IPS-NIHi11 (cell line): ENCODE measurements around the gene MFRP.

Source experiments
- DNase-seq: peaks from one replicate; pipeline ENCODE4 v3.0.0; 2012; ENCODE audit warnings: mixed read lengths, low spot score

MFRP gene

DNA sequence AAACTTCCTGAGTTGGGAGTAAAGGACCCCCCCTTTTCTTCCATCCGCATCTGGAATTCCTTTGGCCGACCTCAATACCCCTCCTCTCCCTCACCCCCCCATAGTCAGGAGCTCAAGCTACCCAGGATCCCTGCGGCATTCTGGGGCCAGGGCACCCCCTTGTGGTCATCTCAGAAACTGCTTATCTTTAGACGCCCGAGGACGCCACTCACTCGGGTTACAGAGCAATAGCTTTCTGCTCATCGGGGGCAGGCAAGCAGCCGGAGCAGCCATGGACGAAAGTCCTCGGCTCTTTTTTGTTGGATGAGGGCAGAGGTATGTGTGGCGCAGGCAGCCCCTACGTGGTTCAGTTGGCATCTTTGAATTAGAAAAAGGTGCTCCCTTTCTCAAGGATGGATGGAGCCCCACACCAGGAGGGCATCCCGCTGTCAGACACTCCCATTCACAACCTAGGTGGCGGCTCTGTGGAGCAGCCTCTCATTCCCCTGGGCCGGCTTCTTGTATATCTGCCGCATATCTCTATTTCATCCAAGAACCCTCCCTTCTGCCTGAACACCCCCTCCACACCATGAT is 8.1 kb downstream of the MFRP start:
- DNase-seq: peak; percentile 80

DNA sequence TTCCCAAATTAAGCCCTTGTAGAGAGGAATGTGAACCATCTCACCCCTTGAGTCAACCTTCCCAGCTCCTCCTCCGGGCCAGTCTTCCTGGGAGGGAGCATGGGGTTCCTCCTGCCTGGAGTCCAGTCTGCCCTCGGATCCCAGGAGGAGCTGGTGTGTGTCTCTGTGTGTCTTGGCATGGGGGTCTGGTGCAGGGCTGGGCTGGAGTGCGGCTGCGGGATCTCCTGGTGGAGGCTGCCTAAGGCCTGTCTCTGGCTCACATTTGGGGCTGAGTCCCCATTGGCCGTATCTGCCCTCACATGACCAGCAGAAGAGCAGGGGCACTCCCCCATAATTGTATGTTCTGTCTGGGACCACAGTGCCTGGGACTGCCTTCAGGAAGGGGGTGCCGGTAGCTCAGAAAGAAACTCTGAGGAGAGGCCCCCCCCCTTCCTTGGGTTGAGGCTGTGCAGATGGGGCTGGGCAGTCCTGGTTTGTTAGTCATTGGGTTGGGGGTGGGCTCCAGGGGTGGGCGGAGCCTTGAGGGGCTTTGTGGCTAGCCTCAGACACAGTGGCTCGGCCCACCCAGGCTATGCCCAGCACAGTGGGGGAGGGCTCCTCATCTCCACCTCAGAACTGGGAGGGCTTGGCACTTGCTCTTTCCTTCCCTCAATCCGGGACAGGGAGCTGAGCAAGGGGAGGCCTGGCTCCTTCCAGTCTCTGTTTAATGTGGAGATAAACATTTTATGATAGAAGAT is 8.8 kb downstream of the MFRP start:
- peak; percentile 55 for DNase-seq

DNA sequence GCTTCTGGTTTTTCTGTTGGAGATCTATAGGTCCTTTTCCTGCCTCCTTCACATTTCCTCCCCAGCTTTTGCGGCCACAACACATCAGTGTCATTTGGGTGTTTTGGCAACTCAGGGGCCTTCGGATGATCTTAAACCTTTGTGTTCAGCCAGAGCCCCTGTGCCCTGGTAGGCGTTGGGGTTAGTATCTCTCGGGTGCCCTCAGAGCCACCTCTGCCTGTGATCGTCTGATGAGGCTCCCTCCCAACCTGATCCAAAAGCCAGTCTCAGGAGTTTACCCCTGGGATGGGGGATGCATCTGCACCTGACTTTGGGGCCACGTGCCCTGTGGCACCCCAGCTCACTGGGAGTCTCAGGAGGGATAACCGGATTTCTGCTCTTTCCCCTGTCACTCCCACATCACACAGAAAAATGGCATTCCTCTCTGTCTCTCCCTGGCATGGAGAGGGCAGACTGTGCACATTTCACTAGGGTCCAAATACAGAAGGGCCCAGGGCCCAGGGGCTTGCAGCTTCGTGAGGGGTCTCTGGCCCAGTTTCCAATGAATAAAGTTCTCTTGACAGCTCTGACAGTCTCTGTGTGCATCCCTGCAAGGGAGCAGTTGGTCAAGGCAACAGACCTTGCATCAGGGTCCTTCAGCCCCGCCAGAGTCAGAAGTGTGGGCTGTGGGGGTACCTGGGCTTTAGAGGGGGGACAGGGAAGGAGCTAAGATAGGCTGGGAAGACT is 9.6 kb downstream of the MFRP start:
- DNase-seq: no peak

DNA sequence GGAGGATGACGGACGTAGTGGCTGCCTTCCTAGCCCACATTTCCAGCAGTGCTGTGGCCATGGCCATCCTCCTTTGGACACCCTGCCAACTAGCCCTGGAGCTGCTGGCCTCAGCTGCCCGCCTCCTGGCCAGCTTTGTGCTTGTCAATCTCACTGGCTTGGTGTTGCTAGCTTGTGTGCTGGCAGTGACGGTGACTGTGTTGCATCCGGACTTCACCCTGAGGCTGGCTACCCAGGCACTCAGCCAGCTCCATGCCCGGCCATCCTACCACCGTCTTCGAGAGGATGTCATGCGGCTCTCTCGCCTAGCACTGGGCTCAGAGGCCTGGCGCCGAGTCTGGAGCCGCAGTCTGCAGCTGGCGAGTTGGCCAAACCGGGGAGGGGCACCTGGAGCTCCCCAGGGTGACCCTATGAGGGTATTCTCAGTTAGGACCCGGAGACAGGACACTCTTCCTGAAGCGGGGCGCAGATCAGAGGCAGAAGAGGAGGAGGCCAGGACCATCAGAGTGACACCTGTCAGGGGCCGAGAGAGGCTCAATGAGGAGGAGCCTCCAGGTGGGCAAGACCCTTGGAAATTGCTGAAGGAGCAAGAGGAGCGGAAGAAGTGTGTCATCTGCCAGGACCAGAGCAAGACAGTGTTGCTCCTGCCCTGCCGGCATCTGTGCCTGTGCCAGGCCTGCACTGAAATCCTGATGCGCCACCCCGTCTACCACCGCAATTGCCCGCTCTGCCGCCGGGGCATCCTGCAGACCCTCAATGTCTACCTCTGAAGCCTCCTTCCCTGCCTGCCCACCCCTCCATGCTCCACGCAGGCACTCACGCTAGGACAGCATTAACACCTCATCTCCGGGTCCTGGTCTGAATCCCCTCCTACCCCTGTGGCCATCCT is 10.6 kb downstream of the MFRP start:
- DNase-seq: no peak

DNA sequence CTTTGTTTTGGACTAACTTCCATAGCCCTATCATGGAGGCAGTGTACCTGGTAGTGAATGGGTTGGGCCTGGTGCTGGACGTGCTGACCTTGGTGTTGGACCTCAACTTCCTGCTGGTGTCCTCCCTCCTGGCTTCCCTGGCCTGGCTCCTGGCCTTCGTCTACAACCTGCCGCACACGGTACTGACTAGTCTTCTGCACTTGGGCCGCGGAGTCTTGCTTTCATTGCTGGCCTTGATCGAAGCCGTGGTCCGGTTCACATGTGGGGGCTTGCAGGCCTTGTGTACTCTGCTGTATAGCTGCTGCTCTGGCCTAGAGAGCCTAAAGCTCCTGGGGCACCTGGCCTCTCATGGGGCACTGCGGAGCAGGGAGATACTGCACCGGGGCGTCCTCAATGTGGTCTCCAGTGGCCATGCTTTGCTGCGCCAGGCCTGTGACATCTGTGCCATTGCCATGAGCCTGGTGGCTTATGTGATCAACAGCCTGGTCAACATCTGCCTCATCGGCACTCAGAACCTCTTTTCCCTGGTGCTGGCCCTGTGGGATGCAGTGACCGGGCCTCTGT is 11.3 kb downstream of the MFRP start:
- DNase-seq: no peak

DNA sequence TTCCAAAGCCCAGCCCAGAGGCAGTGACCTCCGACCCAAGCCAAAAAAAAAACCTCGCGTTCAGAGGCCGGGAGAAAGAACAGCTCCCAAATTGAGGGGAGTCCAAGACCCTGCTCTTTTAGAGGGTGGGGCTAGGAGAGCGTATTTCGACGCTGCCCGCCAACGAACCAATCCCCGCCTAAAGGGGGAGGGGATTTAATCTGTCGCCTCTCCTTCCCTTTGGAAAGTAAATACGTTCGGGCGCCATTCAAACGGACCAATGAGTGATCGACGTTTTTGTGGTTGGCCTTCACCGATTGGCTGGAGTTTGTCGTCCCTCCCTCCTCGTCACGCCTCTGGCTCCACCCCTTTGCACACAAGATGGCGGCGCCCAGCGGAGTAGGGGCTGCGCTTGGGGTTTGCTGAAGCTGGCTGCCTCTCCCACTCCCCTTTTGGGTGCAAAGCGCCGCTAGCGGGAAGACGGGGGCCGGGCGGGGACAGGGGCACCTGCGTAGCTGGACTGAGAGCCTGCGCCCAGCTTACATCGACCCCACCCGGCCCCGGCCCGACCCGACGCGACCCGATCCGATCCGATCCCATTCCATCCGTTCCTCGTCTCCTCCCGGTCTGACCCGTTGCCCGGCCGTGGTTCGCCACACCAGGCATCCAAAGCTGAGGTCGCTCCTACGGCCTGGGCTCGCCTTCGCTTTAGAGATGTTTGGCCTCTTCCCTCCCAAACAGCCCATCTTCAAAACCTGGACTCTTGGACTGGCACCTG is 12.2 kb downstream of the MFRP start, which contains the start of gene RNF26:
TSS of gene RNF26 (plus strand) at position 354 of the 757 bp plus-strand sequence. CDS start 596 bp downstream, outside the sequence.
- peak; percentile 96 for DNase-seq

DNA sequence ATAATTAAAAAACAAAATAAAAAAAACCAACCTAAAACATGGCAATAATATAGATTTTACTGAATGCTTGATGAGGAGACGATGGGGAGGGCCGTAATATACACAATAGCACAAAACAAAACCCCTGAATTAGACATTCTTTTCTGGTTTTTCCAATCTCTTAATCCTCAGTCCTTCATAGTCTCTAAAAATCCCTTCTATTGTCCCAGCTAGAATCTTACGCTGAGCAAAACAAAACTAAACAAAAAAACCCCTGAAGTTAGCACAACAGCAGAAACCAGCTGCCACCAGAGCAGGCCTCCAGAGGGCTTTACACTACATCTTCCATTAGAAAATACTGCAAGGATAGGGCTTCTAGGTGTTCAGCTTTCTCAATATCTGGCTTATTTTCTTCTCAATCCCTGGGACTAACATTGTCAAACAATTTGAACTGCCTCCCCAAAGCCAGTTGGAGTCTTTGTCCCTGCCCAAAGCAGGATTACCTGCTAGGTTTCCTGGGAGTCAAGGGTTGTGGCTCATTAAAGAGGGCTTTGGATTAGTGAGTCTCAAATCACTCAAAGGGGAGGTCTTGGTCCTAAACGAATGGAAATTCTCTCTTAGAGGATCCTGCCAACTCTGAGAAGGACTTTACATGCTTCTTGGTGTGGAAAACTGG is 14.3 kb downstream of the MFRP start:
- DNase-seq: no peak

DNA sequence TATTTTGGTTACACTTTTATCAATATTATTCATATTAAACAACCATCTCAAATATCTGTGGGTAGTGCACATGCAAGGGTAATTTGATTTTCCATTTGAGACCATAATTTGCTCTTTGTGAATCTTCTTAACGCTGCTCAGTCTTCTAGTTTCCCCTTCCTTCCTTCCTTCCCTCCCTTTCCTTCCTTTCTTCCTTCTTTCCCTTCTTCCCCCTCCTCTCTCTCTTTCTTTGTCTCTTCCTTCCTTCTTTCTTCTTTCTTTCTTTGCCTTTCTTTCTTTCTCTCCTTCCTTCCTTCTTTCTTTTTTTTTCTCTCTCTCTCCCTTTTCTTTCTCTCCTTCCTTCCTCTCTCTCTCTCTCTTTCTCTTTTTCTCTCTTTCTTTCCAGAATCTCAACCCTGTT is 16.3 kb downstream of the MFRP start:
- no peak for DNase-seq

DNA sequence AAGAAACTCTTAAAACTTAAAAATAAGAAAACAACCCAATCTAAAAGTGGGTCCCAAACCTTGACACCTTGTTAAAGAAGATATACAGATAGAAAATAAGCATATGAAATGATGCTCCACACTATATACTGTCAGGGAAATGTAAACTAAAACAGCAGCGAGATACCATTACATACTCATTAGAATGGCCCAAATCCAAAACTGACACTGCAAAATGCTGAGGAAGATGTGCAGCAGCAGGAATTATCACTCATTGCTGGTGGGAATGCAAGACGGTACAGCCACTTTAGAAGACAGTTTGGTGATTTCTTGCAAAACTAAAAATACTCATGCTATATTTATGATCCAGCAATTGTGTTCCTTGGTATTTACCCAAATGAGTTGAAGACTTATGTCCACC is 17.2 kb downstream of the MFRP start:
- no peak for DNase-seq

DNA sequence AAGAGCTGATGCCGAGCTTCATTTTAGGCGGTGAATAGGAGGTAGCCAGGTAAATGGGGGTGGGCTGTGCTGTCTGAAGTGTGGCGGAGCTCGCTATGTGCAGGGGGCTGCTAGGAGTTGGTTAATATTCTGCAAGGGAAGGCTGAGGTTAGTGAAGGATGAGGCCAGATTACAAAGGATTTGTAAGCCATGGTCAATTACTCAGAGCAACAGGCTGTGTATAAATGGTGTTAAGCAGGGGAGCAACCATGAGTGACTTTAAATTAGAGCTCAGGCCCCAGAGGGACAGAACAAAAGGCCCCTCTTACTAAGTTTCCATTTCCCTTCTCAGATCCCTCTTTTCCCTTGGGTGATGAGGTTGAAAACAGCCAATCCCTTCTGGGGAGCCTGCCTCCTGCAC is 22.3 kb downstream of the MFRP start:
- no peak for DNase-seq

DNA sequence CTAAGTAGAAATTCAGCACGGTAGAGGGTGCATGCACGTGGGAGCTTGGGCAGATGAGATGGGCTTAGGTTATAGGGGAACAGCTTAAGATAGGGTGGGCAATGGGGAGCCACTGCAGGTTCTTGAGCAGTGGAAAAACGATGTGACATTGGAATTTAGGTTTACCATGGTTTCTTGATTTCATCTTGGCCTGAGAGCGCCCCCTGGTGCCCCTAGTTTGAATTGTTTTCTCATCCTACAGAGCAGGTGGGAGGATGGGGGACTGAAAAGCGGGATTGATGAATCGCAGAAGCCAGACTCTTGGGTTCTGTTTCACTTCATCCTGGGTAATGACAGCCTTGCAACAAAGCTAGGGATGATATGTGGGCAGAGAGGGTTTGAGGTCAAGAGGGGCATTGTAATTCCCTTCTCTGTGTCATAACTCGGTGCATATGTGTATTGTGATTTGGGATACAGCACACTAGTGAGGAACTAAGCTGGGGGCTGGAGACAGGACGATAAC is 22.9 kb downstream of the MFRP start:
- peak; percentile 76 for DNase-seq

DNA sequence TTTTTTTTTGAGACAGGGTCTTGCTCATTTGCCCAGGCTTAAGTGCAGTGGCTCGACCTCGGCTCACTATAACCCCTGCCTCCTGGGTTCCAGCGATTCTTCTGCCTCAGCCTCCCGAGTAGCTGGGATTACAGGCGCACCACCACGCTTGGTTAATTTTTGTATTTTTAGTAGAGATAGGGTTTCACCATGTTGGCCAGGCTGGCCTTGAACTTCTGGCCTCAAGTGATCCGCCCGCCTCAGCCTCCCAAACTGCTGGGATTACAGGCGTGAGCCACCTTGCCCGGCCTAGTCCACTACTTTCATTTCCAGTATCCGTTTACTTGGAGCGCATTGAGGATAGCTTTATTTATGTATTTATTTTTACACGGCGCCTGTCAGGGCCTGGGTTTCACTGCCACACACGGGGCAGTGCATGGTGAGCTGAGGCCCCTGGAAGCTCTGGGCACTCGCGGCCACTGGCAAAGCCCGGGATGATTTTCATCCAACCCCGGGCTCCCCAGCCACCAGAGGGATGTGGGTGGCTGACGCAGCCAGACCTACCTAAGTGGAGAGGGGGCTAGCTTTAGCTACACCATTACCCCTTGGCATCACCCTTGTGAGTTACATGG is 23.5 kb downstream of the MFRP start:
- no peak for DNase-seq

DNA sequence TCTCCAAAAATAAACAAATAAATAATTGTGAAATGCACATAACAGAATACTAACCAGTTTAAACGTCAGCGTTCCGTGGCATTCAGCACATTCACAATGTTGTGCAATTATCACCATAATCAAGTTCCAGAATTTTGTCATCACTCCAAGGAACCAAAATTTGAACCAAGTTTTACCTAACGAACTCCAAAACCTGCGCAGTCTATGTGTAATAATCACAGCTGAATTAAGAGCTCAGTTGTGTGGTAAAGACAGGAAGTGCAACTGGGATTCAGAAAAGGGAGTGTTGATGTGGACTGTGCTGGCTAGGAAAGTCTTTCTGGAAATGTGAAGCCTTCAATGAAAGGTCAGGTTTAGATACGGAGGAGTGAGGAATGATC is 24.2 kb downstream of the MFRP start:
- no peak for DNase-seq

DNA sequence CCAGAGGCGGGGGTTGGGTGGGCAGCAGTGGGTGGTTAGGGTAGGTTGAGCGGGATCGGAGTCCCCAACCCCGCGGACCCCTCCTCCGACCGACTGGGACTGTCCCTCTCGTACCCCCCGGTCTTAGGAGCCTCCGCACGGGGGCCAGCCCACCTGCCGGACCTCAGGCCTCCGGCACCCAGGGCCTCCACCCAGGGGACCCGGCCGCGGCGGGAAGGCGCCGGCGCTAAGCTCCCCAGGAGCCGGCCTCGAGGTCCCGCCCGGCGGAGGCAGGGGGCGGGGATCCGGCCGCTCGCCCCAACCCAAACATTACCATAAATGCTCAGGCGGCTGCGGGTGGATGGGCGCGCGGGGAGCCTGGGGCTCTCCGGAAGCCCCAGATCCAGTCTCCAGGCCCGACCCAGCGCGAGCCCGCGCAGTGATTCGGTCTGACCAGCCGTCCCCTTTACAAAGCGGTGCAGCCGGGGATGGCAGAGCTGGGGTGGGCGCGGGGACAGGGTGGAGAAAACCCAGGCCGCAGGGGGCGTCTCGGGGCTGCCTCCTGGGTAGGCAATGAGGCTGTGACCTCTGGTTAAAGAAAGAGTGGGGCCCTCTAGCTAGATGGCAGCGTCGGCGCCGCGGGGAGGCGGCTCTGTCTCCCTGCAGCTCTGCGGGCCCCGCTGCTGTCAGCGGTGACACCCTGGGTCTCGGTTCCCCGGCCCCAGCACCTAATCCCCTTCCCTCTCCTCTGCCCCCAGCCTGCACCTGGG is 25.6 kb downstream of the MFRP start:
- peak; percentile 79 for DNase-seq

DNA sequence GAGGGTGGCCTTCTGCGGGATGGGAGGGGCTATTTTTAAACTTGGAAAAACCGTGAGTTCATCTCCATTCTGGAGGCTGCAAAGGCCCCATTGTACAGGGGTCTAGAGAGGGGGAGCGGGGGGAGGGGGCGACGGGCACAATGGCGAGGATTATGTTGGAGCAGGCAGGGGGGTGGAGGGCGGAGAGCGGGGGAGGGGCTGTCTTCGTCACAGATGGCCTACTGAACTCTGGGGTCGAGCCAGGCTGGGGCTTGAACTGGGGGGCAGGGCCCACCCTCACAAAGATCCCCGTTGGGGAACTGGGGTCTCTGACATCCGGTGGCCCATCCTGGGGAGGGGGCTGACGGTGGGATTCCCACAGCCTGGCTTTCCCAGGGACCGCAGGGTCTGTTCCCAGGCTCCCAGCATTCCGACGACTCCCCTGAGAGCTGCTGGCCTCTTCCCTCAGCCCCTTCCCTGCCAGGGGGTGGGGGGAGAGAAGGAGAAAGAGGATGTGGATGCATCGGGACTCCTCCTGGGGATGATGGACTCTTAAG is 26.2 kb downstream of the MFRP start:
- peak; percentile 76 for DNase-seq

DNA sequence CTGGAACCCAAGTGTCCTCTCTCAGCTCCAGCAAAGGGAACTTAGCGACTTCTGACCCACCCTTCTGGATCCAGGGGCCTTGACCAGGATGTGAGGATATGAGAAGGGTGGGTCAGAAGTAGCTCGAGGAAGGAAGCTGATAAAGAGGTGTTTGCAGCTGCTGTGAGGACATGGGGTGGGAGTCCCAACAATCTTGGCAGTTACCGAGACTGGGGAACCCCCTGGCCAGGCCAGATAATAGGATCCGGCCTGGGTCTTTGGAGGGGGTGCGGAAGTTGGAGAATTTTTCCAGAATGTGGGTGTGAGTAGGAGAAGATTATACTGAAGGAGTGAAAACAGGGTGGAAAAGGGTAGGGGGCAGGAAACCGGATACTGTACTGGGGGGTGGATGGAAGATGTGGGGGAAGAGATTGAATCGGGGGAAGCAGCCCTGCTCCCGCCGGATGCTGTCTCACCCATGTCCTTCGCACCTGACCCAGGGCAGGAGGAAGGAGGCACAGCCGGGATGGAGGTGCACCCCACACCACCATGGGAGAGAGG is 26.7 kb downstream of the MFRP start:
- no peak for DNase-seq

DNA sequence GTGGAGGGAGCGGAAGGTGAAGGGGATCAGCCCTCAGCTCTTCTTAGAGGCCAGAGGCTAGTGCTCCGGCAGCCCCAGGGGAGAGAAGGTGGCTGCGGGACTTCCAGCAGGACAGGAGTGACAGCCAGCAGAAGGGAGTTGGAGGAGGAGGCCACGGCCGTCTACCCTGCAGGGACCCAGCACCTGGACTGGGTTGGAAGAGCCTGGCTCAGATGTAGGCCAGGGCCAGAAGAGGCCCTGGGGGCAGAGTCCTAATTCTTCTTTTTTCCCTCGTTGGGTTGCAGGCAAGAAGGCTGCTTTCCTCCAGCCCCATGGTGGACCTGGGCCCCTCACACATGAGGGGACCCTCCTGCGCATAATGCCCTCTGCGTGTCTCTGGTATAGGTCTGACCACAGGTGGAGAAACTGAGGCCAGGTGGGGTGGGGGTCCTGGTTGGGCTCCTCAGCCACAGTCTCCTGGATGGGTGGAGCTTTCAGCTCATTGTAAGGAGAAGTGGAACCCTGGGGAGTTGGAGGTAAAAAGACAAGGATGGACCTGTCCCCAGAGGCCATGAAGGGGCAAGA is 27.3 kb downstream of the MFRP start:
- DNase-seq: no peak
